HG03108 (cell line): ENCODE data around the gene IFI27L1.

Experiments
- ATAC-seq: cut with Tn5 transposase; IDR thresholded peaks from one replicate; pipeline ENCODE4 v1.9.1; 2021; ENCODE audit warnings: moderate library complexity; ENCODE audit not compliant: unreplicated experiment

IFI27L1 gene

GRCh38 chr14:94113490-94113889 is 32.4 kb downstream of the IFI27L1 start:
- ATAC-seq = no peak

GRCh38 chr14:94113908-94114588 is 32.9 kb downstream of the IFI27L1 start:
- ATAC-seq = no peak

GRCh38 chr14:94114589-94115057 is 33.5 kb downstream of the IFI27L1 start:
- ATAC-seq = no peak

GRCh38 chr14:94115058-94115591 is 34.0 kb downstream of the IFI27L1 start:
- ATAC-seq = no peak

- ATAC-seq = no peak
These were observed 34.5 kb downstream of the IFI27L1 start for GRCh38 chr14:94115631-94116030.

- no peak for ATAC-seq
These were observed 35.6 kb downstream of the IFI27L1 start for GRCh38 chr14:94116701-94117100.

GRCh38 chr14:94117856-94118255 is 36.7 kb downstream of the IFI27L1 start:
- no peak for ATAC-seq

- no peak for ATAC-seq
These were observed 38.0 kb downstream of the IFI27L1 start for GRCh38 chr14:94119071-94119470.

- ATAC-seq = no peak
These were observed 39.7 kb downstream of the IFI27L1 start for GRCh38 chr14:94120667-94121340.

- ATAC-seq = no peak
These were observed 40.4 kb downstream of the IFI27L1 start for GRCh38 chr14:94121485-94121884.

GRCh38 chr14:94122438-94122837 is 41.3 kb downstream of the IFI27L1 start:
- no peak for ATAC-seq

- ATAC-seq = no peak
These were observed 42.2 kb downstream of the IFI27L1 start for GRCh38 chr14:94123296-94123695.

GRCh38 chr14:94123868-94124267 is 42.8 kb downstream of the IFI27L1 start:
- no peak for ATAC-seq

- no peak for ATAC-seq
These were observed 43.7 kb downstream of the IFI27L1 start for GRCh38 chr14:94124582-94125377.

- ATAC-seq = no peak
These were observed 44.7 kb downstream of the IFI27L1 start for GRCh38 chr14:94125659-94126418.

GRCh38 chr14:94126419-94126677 is 45.2 kb downstream of the IFI27L1 start:
- ATAC-seq = no peak

GRCh38 chr14:94126800-94127199 is 45.7 kb downstream of the IFI27L1 start:
- ATAC-seq = no peak

GRCh38 chr14:94127330-94127729 is 46.2 kb downstream of the IFI27L1 start:
- ATAC-seq = no peak

GRCh38 chr14:94128216-94128839 is 47.2 kb downstream of the IFI27L1 start:
- ATAC-seq = no peak

GRCh38 chr14:94129111-94129757 is 48.1 kb downstream of the IFI27L1 start, which contains the start of gene IFI27L2:
TSS of gene IFI27L2 (minus strand) at chr14:94129604. CDS start at chr14:94129564, 40 bp downstream.
- peak; percentile 92 for ATAC-seq
